Cardiac atrium fibroblast (primary cell): ENCODE measurements around the gene NAALAD2. TPM values are rescaled to one million over a fixed set of nuclear protein-coding genes. Genes with fewer than 3 reads are reported as not detected.

ENCODE experiments used
- total RNA-seq: library from RNA; depleted of rRNA; stranded (reverse); fragments of >200 nt; gene quantifications from 2 replicates; pipeline ENCODE4 v1.2.3, GENCODE V29; 2015

NAALAD2 gene
- 0.65 and 0.90 TPM in 2 replicates for total RNA-seq

GRCh38 chr11:90134478-90135003 lies at the start of gene NAALAD2:
TSS of gene NAALAD2 (plus strand) at chr11:90134663. CDS start at chr11:90134759, 96 bp downstream.

GRCh38 chr11:90085650-90086049 lies 48.8 kb upstream of the NAALAD2 start, which contains the start of gene UBTFL1:
TSS of gene UBTFL1 (plus strand) at chr11:90085950. CDS start at chr11:90085950, 0 bp downstream.

GRCh38 chr11:90222459-90223247 lies 88.2 kb downstream of the NAALAD2 start, which contains the start of gene CHORDC1:
TSS of gene CHORDC1 (minus strand) at chr11:90223049. CDS start at chr11:90222954, 95 bp downstream.

Other genes starting within 250 kb of the NAALAD2 start
- gene TRIM49D1, start 212.4 kb upstream of the NAALAD2 start, total RNA-seq, result not detected in 2 replicates
- gene TRIM49D2, start 210.6 kb upstream of the NAALAD2 start, total RNA-seq, result not detected in 2 replicates
- not detected in 2 replicates for gene TRIM64, start 168.6 kb upstream of the NAALAD2 start, total RNA-seq
- gene TRIM49C, start 103.6 kb upstream of the NAALAD2 start, total RNA-seq, result not detected in 2 replicates
- gene UBTFL1, start 48.7 kb upstream of the NAALAD2 start, total RNA-seq, result not detected in 2 replicates
- 22.9 and 53.0 TPM in 2 replicates for gene CHORDC1, start 88.4 kb downstream of the NAALAD2 start, total RNA-seq